ENCODE data around the gene FSTL4.

Gene FSTL4

GRCh38 chr5:133612249-133612860 lies at the start of gene FSTL4:
FSTL4 (minus strand) TSS chr5:133612541.
- Histone ChIP-seq H3K9ac (ENCODE audit: low read length) (no peak within 1 kb of the TSS), H3K27me3 (ENCODE audit: control insufficient read depth, insufficient read depth, low read length) (peaks cover 58% of the 10 kb centered on the region), H3K4me1 (ENCODE audit: control insufficient read depth, insufficient read depth, low read length) (peaks cover 11% of the 10 kb centered on the region)

DNA sequence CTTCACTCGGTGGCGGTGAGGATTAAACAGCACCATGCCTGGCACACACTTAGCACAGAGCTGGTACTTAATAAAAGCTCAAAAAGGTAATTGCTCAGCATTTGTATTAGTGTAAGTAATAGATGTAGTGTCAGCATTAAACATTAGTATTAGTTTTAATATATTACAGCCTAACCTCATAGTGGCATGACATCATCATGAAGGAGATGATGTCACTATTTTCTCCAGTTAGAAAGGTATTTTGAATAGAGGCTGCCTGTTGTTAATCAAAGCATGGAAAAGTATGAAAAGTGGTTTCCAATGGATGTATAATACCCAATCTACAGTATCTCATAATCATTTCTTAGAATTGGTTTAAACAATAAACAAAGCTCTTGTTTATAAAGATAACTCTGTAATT lies 49.0 kb upstream of the FSTL4 start:
- no peaks in the 10 kb centered on the region for H3K27me3 ChIP-seq (ENCODE audit: control insufficient read depth, insufficient read depth, low read length)
- no peak overlapping the region for H3K4me3 ChIP-seq (ENCODE audit: low read length)
- no peaks in the 10 kb centered on the region for H3K36me3 ChIP-seq (ENCODE audit: control insufficient read depth, insufficient read depth, low read length)
- no peaks in the 10 kb centered on the region for H3K4me1 ChIP-seq (ENCODE audit: control insufficient read depth, insufficient read depth, low read length)
- no peak overlapping the region for H3K9ac ChIP-seq (ENCODE audit: low read length)
- H3K9me3 ChIP-seq (ENCODE audit: control insufficient read depth, low read length), result no peaks in the 10 kb centered on the region

More at GRCh38 chr5:133612249-133612860, at the start of gene FSTL4:
- Histone ChIP-seq H3K4me3 (ENCODE audit: low read length) (no peak within 1 kb of the TSS), H3K36me3 (ENCODE audit: control insufficient read depth, insufficient read depth, low read length) (no peaks in the 10 kb centered on the region), H3K9me3 (ENCODE audit: control insufficient read depth, low read length) (no peaks in the 10 kb centered on the region)

DNA sequence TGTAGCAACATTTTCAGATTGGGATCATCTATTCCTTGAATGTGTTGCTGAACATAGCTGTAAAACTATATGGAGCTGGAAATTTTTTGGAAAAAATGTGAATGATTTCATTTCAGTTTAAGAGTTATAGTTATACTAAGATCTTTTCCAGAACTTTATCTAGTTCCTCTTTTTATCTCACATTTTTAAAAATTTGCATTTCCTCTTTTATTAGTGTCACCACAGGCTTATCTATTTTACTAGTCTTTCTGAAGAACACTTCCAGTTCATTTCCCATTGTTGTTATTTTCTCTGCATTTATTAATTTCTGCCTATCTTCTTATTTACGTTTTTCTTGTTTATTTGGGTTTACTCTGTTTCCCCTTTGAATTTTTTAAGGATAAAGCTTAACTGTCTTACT lies 46.0 kb upstream of the FSTL4 start:
- Histone ChIP-seq H3K27me3 (ENCODE audit: control insufficient read depth, insufficient read depth, low read length) (no peaks in the 10 kb centered on the region), H3K4me1 (ENCODE audit: control insufficient read depth, insufficient read depth, low read length) (no peaks in the 10 kb centered on the region), H3K9ac (ENCODE audit: low read length) (no peak overlapping the region), H3K4me3 (ENCODE audit: low read length) (no peak overlapping the region), H3K9me3 (ENCODE audit: control insufficient read depth, low read length) (no peaks in the 10 kb centered on the region), H3K36me3 (ENCODE audit: control insufficient read depth, insufficient read depth, low read length) (no peaks in the 10 kb centered on the region)

GRCh38 chr5:133657036-133657435 lies 44.7 kb upstream of the FSTL4 start:
- H3K4me3 ChIP-seq (ENCODE audit: low read length), result no peak overlapping the region
- no peak overlapping the region for H3K9ac ChIP-seq (ENCODE audit: low read length)
- no peaks in the 10 kb centered on the region for H3K4me1 ChIP-seq (ENCODE audit: control insufficient read depth, insufficient read depth, low read length)
- no peaks in the 10 kb centered on the region for H3K9me3 ChIP-seq (ENCODE audit: control insufficient read depth, low read length)
- no peaks in the 10 kb centered on the region for H3K36me3 ChIP-seq (ENCODE audit: control insufficient read depth, insufficient read depth, low read length)
- no peaks in the 10 kb centered on the region for H3K27me3 ChIP-seq (ENCODE audit: control insufficient read depth, insufficient read depth, low read length)

DNA sequence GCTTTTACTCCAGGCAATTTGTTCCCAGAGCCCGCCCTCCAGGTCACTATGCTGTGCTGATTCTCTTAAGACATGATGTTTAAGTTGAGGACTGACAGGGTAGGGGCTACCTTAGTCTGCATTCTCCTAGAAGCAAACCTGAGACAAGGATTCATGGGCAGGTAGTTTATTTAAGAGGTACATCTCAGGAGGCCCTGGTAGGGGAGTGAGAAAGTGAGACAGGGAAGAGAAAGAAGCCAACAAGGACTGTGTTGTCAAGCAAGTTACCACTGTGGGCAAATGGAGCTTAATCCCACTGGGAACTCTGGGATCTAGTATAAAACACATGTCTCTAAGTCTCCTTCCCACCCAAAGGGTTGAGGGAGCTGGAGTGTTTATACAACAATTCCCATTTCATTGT lies 43.6 kb upstream of the FSTL4 start:
- no peaks in the 10 kb centered on the region for H3K9me3 ChIP-seq (ENCODE audit: control insufficient read depth, low read length)
- no peaks in the 10 kb centered on the region for H3K27me3 ChIP-seq (ENCODE audit: control insufficient read depth, insufficient read depth, low read length)
- no peak overlapping the region for H3K4me3 ChIP-seq (ENCODE audit: low read length)
- no peaks in the 10 kb centered on the region for H3K4me1 ChIP-seq (ENCODE audit: control insufficient read depth, insufficient read depth, low read length)
- H3K36me3 ChIP-seq (ENCODE audit: control insufficient read depth, insufficient read depth, low read length), result no peaks in the 10 kb centered on the region
- H3K9ac ChIP-seq (ENCODE audit: low read length), result no peak overlapping the region

DNA sequence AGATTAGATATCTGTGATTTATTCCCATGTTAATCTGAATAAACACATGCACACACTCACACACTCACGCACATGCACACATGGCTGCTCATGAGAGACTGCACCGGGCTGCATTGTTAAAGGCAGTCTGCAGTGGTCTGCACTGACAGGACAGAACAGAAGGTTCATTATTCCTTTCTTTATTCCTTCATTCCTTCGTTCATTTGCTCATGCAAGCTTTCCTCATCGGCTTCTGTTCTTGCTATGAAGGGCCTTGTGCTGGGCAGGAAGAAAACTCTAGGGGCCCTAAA lies 41.4 kb upstream of the FSTL4 start:
- Histone ChIP-seq H3K9ac (ENCODE audit: low read length) (no peak overlapping the region), H3K4me3 (ENCODE audit: low read length) (no peak overlapping the region), H3K27me3 (ENCODE audit: control insufficient read depth, insufficient read depth, low read length) (no peaks in the 10 kb centered on the region), H3K9me3 (ENCODE audit: control insufficient read depth, low read length) (no peaks in the 10 kb centered on the region), H3K4me1 (ENCODE audit: control insufficient read depth, insufficient read depth, low read length) (no peaks in the 10 kb centered on the region), H3K36me3 (ENCODE audit: control insufficient read depth, insufficient read depth, low read length) (no peaks in the 10 kb centered on the region)

DNA sequence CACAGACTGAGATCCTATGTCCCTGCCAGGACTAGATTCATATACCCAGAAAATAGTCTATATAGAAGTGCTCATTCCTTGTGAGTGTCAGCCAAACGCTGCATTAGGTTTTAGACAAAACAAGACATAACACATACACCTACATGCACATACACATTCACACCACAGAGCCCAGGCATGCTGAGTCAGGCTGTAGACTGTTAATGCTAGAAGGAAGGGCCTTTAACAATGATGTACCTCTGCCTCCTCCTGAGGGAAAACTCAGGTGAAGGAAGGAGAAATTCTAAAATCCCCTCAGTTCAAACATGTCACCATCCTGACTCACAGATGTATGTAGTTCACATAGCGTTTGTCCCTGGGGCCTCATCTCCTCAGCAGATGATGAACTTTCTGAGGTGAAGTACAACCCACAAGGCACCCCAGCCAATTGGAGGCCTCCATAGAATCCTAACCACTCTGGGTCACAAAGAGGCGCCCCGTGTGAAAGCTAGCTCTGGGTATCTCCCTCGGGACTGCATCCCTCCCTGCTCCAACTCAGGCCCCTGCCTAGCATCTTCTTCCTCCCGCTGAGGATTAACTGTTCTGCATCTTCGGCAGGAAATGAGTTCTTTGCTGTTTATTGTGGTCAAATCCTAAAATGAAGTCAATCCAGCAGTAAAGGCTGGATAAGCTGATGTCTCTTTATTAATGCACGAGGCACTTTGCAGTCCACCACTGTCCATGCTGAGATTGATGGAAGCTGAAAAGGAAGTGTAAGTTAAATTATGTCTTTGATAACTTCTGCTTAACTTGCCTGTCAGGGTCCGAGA lies 40.8 kb upstream of the FSTL4 start:
- no peaks in the 10 kb centered on the region for H3K4me1 ChIP-seq (ENCODE audit: control insufficient read depth, insufficient read depth, low read length)
- no peaks in the 10 kb centered on the region for H3K36me3 ChIP-seq (ENCODE audit: control insufficient read depth, insufficient read depth, low read length)
- H3K27me3 ChIP-seq (ENCODE audit: control insufficient read depth, insufficient read depth, low read length), result no peaks in the 10 kb centered on the region
- H3K9ac ChIP-seq (ENCODE audit: low read length), result no peak overlapping the region
- H3K4me3 ChIP-seq (ENCODE audit: low read length), result no peak overlapping the region
- H3K9me3 ChIP-seq (ENCODE audit: control insufficient read depth, low read length), result no peaks in the 10 kb centered on the region

GRCh38 chr5:133644000-133644865 lies 31.9 kb upstream of the FSTL4 start:
- Histone ChIP-seq H3K36me3 (ENCODE audit: control insufficient read depth, insufficient read depth, low read length) (no peaks in the 10 kb centered on the region), H3K27me3 (ENCODE audit: control insufficient read depth, insufficient read depth, low read length) (peaks cover 8% of the 10 kb centered on the region), H3K4me3 (ENCODE audit: low read length) (no peak overlapping the region), H3K9me3 (ENCODE audit: control insufficient read depth, low read length) (no peaks in the 10 kb centered on the region), H3K9ac (ENCODE audit: low read length) (no peak overlapping the region), H3K4me1 (ENCODE audit: control insufficient read depth, insufficient read depth, low read length) (no peaks in the 10 kb centered on the region)

DNA sequence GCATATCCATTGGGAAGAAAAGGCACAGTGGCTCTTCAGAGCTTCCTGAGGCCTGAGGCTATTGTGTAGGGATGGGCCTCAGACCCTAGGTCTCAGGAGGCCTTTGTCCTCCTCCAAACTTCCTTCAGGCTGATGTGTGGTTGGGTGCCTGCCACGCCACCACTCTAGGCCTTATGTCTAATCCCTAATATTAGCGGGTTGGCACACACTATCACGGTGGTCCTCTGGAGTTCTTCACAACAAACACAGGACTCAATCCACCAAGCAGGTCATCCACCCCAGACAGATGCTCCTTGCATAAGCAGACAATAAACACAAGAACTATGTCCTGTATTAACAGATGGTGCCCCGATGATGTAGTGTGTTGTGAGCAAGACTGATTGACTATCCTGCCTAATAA lies 31.0 kb upstream of the FSTL4 start:
- Histone ChIP-seq H3K4me1 (ENCODE audit: control insufficient read depth, insufficient read depth, low read length) (no peaks in the 10 kb centered on the region), H3K4me3 (ENCODE audit: low read length) (no peak overlapping the region), H3K27me3 (ENCODE audit: control insufficient read depth, insufficient read depth, low read length) (peaks cover 8% of the 10 kb centered on the region), H3K9ac (ENCODE audit: low read length) (no peak overlapping the region), H3K36me3 (ENCODE audit: control insufficient read depth, insufficient read depth, low read length) (no peaks in the 10 kb centered on the region), H3K9me3 (ENCODE audit: control insufficient read depth, low read length) (no peaks in the 10 kb centered on the region)

DNA sequence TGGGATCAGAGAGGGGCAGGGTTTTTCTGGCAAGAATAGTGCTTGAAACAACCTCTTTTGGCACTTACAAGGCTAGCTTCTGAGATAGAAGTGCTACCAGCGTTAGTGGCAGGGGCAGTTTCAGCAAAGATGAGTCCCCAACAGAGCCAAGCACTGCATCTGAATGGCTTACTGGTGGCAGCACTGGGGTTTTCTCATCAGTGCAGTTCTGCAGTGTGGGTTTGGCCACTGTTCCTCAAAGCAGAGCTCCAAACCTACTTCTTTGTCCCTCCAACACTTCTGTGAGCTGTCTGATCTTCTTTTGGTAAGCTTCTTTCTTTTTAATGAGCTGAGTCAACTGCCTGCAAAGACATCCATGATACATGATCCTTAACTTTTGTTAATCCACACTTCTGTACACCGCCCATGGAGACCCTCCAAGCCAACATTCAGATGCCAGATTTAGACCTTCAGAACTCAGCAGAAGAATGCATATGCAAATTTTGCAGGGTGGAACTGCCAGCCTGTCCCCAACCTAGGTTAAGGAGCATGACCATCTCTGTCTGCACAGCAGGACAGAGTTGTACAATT lies 29.9 kb upstream of the FSTL4 start:
- Histone ChIP-seq H3K36me3 (ENCODE audit: control insufficient read depth, insufficient read depth, low read length) (no peaks in the 10 kb centered on the region), H3K9me3 (ENCODE audit: control insufficient read depth, low read length) (no peaks in the 10 kb centered on the region), H3K9ac (ENCODE audit: low read length) (no peak overlapping the region), H3K4me1 (ENCODE audit: control insufficient read depth, insufficient read depth, low read length) (no peaks in the 10 kb centered on the region), H3K4me3 (ENCODE audit: low read length) (no peak overlapping the region), H3K27me3 (ENCODE audit: control insufficient read depth, insufficient read depth, low read length) (peaks cover 8% of the 10 kb centered on the region)

- Histone ChIP-seq H3K9ac (ENCODE audit: low read length) (no peak overlapping the region), H3K4me3 (ENCODE audit: low read length) (no peak overlapping the region), H3K36me3 (ENCODE audit: control insufficient read depth, insufficient read depth, low read length) (no peaks in the 10 kb centered on the region), H3K4me1 (ENCODE audit: control insufficient read depth, insufficient read depth, low read length) (no peaks in the 10 kb centered on the region), H3K9me3 (ENCODE audit: control insufficient read depth, low read length) (no peaks in the 10 kb centered on the region), H3K27me3 (ENCODE audit: control insufficient read depth, insufficient read depth, low read length) (peaks cover 8% of the 10 kb centered on the region)
Observed at GRCh38 chr5:133641683-133642082, 29.3 kb upstream of the FSTL4 start.

All from mucosa of stomach (tissue), 1 donor.